T47D (cell line): ENCODE results near the gene CFH.
A peak's percentile ranks its signal among the peaks of the same experiment; 100 is the strongest.
"Not testable (repeated sequence)": the region's sequence is repeated elsewhere in the genome, so short reads cannot be mapped to it uniquely, and the experiment has no call there.

ENCODE experiments used
- DNase-seq, 2 experiments: peaks; one replicate each; pipeline versions ENCODE4 v3.0.0 to v3.0.0-alpha.2; 2011 to 2012; ENCODE audit warnings: low read depth in 1 of 2, low spot score in 1 of 2
- JUND ChIP-seq: IDR thresholded peaks from 2 replicates; pipeline ENCODE4 v1.6.1; 2012; ENCODE audit warnings: low read depth
- in situ Hi-C: cut with HindIII; loops from 2 replicates; pipeline ENCODE4 v1.10.0; 2016; ENCODE audit warnings: low sequenced_read_pairs, low pct_unique_long_range_greater_than_20kb

Gene CFH

GRCh38 chr1:196651637-196652215, at the start of gene CFH:
Gene CFH (plus strand): TSS chr1:196652043. CDS start chr1:196652118, 75 bp downstream.
- in situ Hi-C loops: no loop called here
- DNase-seq: no peak
- no peak for TF ChIP-seq JUND

- DNase-seq: no peak
- TF ChIP-seq JUND: no peak
- in situ Hi-C loops: no loop called here
Measured at GRCh38 chr1:196603651-196604050, 48.2 kb upstream of the CFH start.

- no peak for DNase-seq
- in situ Hi-C loops: no loop called here
- TF ChIP-seq JUND: no peak
Measured at GRCh38 chr1:196607981-196608380, 43.9 kb upstream of the CFH start.

- TF ChIP-seq JUND: no peak
- peak in 1 of 2 experiments; percentile 28 for DNase-seq
- in situ Hi-C loops: no loop called here
Measured at GRCh38 chr1:196608390-196609369, 43.2 kb upstream of the CFH start, which contains the start of gene KCNT2. Gene KCNT2 (minus strand): TSS chr1:196608440. CDS start chr1:196608309, 131 bp downstream.

GRCh38 chr1:196609370-196609737, 42.5 kb upstream of the CFH start:
- no peak for DNase-seq
- in situ Hi-C loops: no loop called here
- no peak for TF ChIP-seq JUND

- in situ Hi-C loops: no loop called here
- no peak for TF ChIP-seq JUND
- no peak for DNase-seq
Measured at GRCh38 chr1:196611873-196612272, 40.0 kb upstream of the CFH start.

- no peak for TF ChIP-seq JUND
- in situ Hi-C loops: no loop called here
Measured at GRCh38 chr1:196619721-196620120, 32.1 kb upstream of the CFH start.

GRCh38 chr1:196623079-196623478, 28.8 kb upstream of the CFH start:
- TF ChIP-seq JUND: no peak
- peak in 1 of 2 experiments; percentile 20 for DNase-seq
- in situ Hi-C loops: no loop called here

More at GRCh38 chr1:196619721-196620120, 32.1 kb upstream of the CFH start:
- DNase-seq: no peak

- in situ Hi-C loops: no loop called here
- no peak for TF ChIP-seq JUND
Measured at GRCh38 chr1:196628838-196629237, 23.0 kb upstream of the CFH start.

GRCh38 chr1:196637606-196638005, 14.2 kb upstream of the CFH start:
- in situ Hi-C loops: no loop called here

More at GRCh38 chr1:196628838-196629237, 23.0 kb upstream of the CFH start:
- no peak for DNase-seq

GRCh38 chr1:196638466-196638865, 13.4 kb upstream of the CFH start:
- in situ Hi-C loops: no loop called here
- TF ChIP-seq JUND: no peak
- no peak for DNase-seq

More at GRCh38 chr1:196637606-196638005, 14.2 kb upstream of the CFH start:
- no peak for DNase-seq
- no peak for TF ChIP-seq JUND

GRCh38 chr1:196639291-196639690, 12.6 kb upstream of the CFH start:
- in situ Hi-C loops: not testable (repeated sequence)

GRCh38 chr1:196640976-196641375, 10.9 kb upstream of the CFH start:
- in situ Hi-C loops: no loop called here
- no peak for TF ChIP-seq JUND
- DNase-seq: no peak

More at GRCh38 chr1:196639291-196639690, 12.6 kb upstream of the CFH start:
- DNase-seq: not testable (repeated sequence)
